ENCODE measurements around the gene ABHD1.

The ABHD1 gene

DNA sequence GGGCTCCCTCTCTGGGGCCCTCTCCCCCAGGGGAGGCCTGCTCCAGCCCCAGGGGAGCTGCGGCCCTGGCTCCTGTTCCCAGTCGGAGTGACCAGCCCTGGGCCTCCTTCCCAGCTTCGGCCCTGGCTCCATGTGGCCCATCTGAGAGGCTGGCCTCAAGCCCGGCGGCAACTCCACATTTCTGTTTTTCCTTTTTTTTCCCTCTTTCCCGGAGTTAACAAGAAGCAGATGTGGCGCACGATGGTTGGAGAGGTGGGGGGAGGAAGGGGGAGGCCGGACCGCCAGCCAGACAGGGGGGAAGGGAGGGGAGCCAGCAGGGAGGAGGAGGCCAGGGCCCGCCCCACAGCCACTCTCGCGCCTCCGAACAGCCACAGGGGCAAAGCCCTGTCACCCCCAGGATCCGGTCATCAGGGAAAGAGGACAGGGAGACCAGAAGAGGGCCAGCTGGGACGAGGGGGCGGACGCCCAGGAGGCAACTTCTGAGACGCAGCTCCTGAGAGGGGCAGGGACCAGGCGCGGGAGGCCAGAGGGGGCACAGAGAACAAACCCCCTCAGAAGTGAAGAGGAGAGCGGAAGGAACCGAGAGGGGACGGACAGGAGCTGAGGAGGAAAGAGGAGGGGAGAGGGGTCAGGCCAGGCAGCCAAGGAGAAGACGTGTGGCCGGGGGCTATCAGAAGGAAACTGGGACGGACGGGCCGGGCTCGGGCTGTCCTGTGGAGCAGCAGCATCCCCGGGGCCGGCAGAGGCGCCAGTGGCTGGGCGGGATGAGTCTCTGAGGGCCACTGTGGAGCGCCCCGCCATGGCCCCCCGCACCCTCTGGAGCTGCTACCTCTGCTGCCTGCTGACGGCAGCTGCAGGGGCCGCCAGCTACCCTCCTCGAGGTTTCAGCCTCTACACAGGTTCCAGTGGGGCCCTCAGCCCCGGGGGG is 45.1 kb upstream of the ABHD1 start, which contains the start of gene EMILIN1:
EMILIN1 (plus strand) TSS at position 349 of the 928 bp plus-strand sequence; CDS start at position 800, 451 bp downstream.
- POLR2A ChIA-PET = interaction anchor here (1.1 to 7.4 kb wide), 2 partner anchors 6 to 28 kb away, joined by 4 to 76 read pairs; partner anchors contain the start of genes AGBL5 and OST4
- no peak for DNase-seq (ENCODE audit: extremely low spot score)
- TF ChIP-seq, protein P1, sequence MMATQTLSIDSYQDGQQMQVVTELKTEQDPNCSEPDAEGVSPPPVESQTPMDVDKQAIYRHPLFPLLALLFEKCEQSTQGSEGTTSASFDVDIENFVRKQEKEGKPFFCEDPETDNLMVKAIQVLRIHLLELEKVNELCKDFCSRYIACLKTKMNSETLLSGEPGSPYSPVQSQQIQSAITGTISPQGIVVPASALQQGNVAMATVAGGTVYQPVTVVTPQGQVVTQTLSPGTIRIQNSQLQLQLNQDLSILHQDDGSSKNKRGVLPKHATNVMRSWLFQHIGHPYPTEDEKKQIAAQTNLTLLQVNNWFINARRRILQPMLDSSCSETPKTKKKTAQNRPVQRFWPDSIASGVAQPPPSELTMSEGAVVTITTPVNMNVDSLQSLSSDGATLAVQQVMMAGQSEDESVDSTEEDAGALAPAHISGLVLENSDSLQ (IDR thresholded peaks at IDR 0.05) = no peak
- TF ChIP-seq TARDBP (IDR thresholded peaks at IDR 0.05) (no peak), HDGF (IDR thresholded peaks at IDR 0.05; ENCODE audit: borderline replicate concordance) (no peak), NFRKB (IDR thresholded peaks at IDR 0.05) (no peak), SP1 (IDR thresholded peaks at IDR 0.05) (no peak), ELF4 (IDR thresholded peaks at IDR 0.05) (no peak), L3MBTL2 (conservative IDR thresholded peaks at IDR 0.05) (no peak), LEF1 (IDR thresholded peaks at IDR 0.05; ENCODE audit: borderline replicate concordance) (no peak), ZNF384 (IDR thresholded peaks at IDR 0.05) (no peak), CTBP1 (IDR thresholded peaks at IDR 0.05; ENCODE audit: borderline replicate concordance) (no peak), FOXM1 (IDR thresholded peaks at IDR 0.05; ENCODE audit: borderline replicate concordance) (no peak), FOXA1 (IDR thresholded peaks at IDR 0.05) (no peak)
- CTCF ChIA-PET = no interaction called here

DNA sequence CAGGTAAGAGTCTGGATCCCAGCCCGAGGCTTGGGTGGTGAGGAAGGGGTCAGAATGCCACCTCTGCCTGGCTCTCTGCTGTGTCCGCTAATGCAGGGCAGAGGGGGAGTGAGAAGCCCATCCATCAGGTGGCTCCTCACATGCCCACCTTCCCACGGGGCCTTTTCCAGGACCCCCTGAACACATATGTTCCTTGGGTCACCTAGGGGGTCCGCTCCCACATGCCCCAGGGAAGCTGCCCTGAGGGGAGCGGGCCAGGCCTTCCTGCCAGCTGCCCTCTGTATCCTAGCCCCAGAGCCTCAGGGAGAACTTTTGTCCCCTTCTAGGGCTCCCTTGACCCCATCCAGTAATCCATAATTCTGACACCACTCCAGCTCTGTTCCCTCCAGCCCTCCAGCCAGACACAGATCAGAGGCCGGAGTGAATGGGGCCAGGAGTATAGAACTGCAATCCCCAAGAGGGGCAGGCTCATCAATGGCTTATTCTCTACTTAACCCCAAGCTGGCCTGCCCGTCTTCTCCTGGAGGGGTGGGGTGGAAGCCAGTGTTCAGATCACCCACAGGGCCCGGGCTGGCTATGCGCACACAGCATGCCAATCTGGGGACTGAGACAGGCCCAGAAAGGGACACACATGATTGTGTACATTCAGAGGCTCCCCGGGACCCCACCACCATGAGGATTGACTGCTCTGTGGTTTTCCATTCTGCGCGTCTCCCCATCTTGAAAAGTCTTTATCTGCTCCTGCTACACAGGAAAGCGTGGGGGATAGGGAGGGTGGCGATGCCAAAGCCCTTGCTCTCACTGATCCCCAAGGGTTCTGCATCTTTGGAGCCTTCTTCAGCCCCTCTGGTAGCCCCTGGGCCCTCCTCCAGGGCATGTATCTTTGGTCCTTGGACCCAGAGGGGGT is 44.1 kb upstream of the ABHD1 start:
- TF ChIP-seq ARNT (IDR thresholded peaks at IDR 0.05) (no peak), FOXM1 (IDR thresholded peaks at IDR 0.05; ENCODE audit: borderline replicate concordance) (no peak), HDGF (IDR thresholded peaks at IDR 0.05; ENCODE audit: borderline replicate concordance) (no peak), FOXK2 (IDR thresholded peaks at IDR 0.05) (no peak), ZNF384 (IDR thresholded peaks at IDR 0.05) (no peak), ELF4 (IDR thresholded peaks at IDR 0.05) (no peak), NFRKB (IDR thresholded peaks at IDR 0.05) (no peak), LEF1 (IDR thresholded peaks at IDR 0.05; ENCODE audit: borderline replicate concordance) (no peak), BHLHE40 (IDR thresholded peaks at IDR 0.05; ENCODE audit: borderline replicate concordance) (no peak), CTBP1 (IDR thresholded peaks at IDR 0.05; ENCODE audit: borderline replicate concordance) (no peak), FOXA1 (IDR thresholded peaks at IDR 0.05) (no peak), SUZ12 (IDR thresholded peaks at IDR 0.05) (no peak), TARDBP (IDR thresholded peaks at IDR 0.05) (no peak), L3MBTL2 (conservative IDR thresholded peaks at IDR 0.05) (no peak), SP1 (IDR thresholded peaks at IDR 0.05) (no peak)
- TF ChIP-seq, protein P1 (IDR thresholded peaks at IDR 0.05) = no peak
- POLR2A ChIA-PET = interaction anchor here (1.1 to 7.4 kb wide), 2 partner anchors 7 to 29 kb away, joined by 4 to 76 read pairs; partner anchors contain the start of genes AGBL5 and OST4

DNA sequence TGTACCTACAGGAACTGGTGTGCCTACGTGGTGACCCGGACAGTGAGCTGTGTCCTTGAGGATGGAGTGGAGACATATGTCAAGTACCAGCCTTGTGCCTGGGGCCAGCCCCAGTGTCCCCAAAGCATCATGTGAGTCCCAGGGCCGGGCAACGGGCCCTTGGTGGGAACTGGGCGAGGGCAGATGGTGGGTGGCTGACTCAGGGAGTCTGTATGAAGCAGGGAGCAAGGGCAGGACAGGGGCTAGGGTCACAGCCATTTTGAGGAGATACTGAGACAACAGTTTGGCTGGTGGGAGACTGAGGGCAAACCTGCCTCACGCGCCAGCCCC is 43.5 kb upstream of the ABHD1 start:
- CTCF ChIA-PET = interaction anchor here (2.0 kb wide), 1 partner anchor 21 kb away, joined by 5 read pairs; no protein-coding TSS in a partner anchor
- POLR2A ChIA-PET = interaction anchor here (1.3 to 7.4 kb wide), 2 partner anchors 8 to 15 kb away, joined by 3 to 76 read pairs; partner anchors contain the start of gene OST4
- DNase-seq (ENCODE audit: extremely low spot score) = no peak
- TF ChIP-seq ELF4 (IDR thresholded peaks at IDR 0.05) (no peak), ZNF384 (IDR thresholded peaks at IDR 0.05) (no peak), BHLHE40 (IDR thresholded peaks at IDR 0.05; ENCODE audit: borderline replicate concordance) (no peak)

More for the DNA sequence above, 44.1 kb upstream of the ABHD1 start:
- CTCF ChIA-PET = no interaction called here
- no peak for DNase-seq (ENCODE audit: extremely low spot score)

DNA sequence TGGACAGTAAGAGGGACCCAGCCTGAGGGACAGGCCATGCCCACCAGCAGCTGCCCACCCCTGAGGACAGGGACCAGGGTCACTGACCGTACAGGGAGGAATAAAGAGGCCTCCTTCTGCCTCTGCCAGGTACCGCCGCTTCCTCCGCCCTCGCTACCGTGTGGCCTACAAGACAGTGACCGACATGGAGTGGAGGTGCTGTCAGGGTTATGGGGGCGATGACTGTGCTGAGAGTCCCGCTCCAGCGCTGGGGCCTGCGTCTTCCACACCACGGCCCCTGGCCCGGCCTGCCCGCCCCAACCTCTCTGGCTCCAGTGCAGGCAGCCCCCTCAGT is 43.0 kb upstream of the ABHD1 start:
- no peak for DNase-seq (ENCODE audit: extremely low spot score)
- ChIA-PET CTCF (interaction anchor here (0.9 to 2.0 kb wide), 3 partner anchors 8 to 222 kb away, joined by 3 to 5 read pairs (median 4); no protein-coding TSS in a partner anchor), POLR2A (interaction anchor here (0.6 to 7.4 kb wide), 8 partner anchors 8 to 30 kb away, joined by 3 to 76 read pairs (median 4); partner anchors contain the start of genes AGBL5 and OST4)
- TF ChIP-seq FOXA1 (IDR thresholded peaks at IDR 0.05) (no peak), CTBP1 (IDR thresholded peaks at IDR 0.05; ENCODE audit: borderline replicate concordance) (no peak), SUZ12 (IDR thresholded peaks at IDR 0.05) (no peak), LEF1 (IDR thresholded peaks at IDR 0.05; ENCODE audit: borderline replicate concordance) (no peak), NFRKB (IDR thresholded peaks at IDR 0.05) (no peak), HDGF (IDR thresholded peaks at IDR 0.05; ENCODE audit: borderline replicate concordance) (no peak), TARDBP (IDR thresholded peaks at IDR 0.05) (no peak), ARNT (IDR thresholded peaks at IDR 0.05) (no peak), SP1 (IDR thresholded peaks at IDR 0.05) (no peak), ELF4 (IDR thresholded peaks at IDR 0.05) (no peak), FOXK2 (IDR thresholded peaks at IDR 0.05) (no peak), L3MBTL2 (conservative IDR thresholded peaks at IDR 0.05) (no peak), FOXM1 (IDR thresholded peaks at IDR 0.05; ENCODE audit: borderline replicate concordance) (no peak), ZNF384 (IDR thresholded peaks at IDR 0.05) (no peak), BHLHE40 (IDR thresholded peaks at IDR 0.05; ENCODE audit: borderline replicate concordance) (no peak)
- TF ChIP-seq, protein P1 (IDR thresholded peaks at IDR 0.05) = no peak

Measured in HEK293T (cell line).